ENCODE results near the gene SMURF1.
"Not testable (repeated sequence)": the region's sequence is repeated elsewhere in the genome, so short reads cannot be mapped to it uniquely, and the experiment has no call there.

Gene SMURF1

DNA sequence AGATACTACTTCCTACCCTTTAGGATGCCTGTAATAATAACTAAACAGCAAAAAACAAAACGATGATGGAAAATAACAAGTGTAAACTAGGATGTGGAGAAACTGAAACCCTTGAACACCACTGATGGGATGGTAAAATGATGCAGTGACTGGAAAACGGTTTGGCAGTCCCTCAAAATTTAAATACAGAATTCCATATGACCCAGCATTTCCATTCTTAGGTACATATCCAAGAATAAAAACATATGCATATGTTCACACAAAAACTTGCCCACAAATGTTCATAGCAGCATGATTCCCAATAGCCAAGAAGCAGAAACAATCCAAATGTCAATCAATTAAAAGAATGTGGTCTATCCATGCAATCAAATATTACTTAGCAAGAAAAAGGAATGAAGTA, 25.8 kb downstream of the SMURF1 start:
- DNase-seq: no peak

DNA sequence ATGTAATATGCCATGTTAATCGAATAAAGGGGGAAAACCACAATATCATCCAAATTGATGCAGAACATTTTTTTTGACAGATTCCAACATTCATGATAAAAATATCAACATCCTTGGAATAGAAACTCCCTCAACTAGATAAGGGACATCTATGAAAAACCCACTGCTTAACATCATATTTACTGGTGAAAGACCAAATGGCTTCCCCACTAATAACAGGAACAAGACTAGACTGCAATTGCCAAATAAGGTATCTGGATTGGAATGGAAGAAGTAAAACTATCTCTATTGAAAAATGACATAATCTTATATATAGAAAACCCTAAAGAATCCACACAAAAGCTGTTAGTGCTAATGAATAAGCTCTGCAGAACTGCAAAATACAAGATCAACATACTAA, 27.8 kb downstream of the SMURF1 start:
- no peak for DNase-seq

DNA sequence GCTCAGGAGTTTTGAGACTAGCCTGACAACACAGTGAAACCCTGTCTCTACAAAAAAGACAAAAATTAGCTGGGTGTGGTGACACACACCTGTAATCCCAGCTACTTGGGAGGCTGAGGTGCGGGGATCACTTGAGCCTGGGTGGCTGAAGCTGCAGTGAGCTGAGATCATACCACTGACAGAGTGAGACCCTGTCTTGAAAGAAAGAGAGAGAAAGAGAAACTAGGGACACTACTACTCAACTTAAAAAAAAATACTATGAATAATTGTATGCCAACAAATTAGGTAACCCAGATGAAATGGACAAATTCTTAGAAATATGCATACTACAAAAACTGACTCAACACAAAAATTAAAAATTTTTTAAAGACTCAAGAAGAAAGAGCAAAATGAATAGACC, 28.5 kb downstream of the SMURF1 start:
- DNase-seq: no peak

DNA sequence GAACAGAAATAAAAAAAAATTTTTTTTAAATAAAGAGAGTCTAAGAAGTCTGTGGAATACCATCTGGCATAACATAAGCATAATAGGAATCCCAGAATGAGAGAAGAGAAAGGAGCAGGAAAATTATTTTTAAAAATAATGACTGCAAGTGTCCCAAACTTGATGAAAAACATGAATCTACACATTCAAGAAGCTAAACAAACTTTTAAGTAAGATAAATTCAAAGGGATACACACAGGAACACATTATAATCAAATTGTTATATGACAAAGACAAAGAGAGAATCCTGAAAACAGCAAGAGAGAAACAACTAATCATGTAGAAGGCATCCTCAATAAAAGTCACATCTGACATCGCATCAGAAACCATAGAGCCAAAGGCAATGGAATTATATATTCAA, 30.9 kb downstream of the SMURF1 start:
- no peak for DNase-seq

DNA sequence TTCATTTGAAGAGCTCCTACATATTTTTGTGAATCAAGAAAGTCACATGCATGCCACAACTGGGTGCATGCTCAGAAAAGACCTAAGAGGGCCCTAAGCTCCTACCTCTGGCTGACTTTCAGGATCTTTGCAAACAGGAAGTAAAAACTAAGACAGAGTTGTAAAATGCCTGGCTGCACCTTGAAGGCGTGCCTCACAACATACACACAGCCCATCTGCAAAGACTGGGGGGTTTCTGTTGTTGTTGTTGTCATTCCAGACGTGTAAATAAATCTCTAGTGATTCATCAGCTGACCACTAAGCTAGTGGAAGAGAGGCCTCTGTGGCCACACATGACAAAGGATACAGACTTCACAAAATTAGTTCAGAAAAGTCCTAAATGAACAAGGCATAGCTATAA, 31.8 kb downstream of the SMURF1 start:
- DNase-seq: no peak

DNA sequence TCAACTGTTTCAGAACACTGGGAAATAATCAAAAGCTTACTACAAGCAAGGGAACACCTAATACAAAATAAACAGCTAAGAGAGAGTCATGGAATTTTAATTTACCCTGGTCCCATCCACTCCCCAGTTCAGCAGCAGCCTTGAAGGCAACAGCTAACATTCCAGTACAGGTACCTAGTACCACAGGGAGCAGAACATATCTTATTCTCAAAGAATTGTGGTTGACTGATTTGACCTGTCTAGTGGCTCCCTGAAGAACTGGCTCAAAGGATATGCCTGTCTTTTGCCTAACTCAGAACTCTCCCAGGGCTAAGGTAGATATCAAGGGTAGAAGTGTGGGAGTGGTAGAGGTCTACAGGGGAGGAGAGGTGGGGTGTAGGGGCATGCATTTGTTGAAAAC, 32.3 kb downstream of the SMURF1 start:
- DNase-seq: no peak

DNA sequence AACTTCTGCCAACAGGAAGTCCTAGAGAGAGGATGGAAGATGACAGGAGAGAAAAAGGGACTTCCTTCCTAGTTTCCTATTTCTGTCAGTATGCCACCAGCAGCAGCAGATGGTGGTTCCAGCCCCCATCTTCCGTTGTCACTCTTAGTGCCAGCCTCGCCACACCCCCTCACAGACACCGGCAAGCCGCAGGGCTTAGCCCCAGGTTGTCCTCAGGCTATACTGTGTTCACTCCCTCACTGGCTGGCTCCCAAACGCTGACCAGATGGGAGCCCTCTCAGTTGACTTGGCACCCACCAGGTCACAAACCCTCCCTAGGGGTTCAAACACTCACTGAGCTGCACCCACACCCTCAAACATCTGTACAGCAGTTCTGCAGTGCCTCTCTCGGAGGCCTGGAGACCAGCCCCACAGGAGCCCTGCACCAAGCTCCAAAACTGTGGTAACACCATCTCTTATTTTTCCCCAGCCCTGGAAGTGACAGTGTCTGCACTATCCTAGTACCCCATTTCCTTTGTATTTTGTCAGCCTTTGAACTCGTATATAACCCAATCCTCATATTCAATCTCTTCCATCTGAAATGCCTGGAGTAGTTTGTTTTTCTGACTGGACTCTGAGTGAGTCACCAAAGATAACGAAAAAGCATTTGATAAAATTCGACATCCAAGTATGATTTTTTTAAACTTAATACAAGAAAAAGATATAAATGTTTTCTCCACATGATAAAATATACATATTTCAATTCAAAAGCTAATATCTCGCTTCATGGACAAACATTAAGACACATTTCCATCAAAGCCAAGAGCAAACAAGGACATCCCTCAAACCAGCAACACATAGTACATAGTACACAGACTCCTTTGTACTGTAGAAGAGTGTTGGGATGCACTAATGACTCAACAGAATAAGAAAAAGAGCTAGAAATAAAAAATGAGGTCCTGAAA, 34.5 kb downstream of the SMURF1 start:
- no peak for DNase-seq

DNA sequence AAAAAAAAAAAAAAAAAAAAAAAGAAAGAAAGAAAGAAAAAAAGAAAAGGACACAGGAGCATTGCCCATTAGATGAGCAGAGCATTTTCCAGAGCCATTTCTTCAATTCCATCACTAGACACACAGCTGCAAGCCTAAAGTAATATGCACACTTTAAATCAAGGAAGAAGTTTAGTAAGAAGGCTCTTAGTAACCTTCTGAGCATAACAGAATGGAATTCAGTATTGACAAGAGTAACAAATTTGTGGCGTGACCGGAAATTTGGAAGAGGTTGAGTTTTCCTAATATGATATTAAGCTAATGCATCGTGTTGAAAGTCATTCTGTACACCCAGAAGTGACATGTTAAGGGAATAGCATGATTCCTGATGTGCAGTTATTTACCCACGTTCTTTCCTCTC, 35.3 kb downstream of the SMURF1 start:
- DNase-seq: no peak

DNA sequence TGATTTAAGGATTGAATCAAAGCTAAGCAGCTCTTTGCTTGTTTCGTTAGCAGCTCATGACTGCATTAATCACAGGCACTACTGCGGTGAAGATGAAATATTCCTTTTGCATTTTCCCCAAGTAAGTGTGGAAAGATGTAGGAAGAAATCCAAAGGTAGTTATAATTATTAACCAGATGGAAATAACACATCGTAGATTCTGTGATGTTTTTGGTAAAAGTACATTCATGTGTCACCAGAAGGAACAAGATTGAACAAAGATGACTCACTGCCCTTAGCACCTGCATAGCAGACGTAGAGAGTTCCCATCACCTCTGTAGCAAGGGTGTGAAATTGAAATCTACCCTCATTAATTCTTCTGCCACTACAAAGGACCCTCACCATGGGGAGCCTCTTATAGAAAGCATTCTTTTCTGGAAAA, 37.1 kb downstream of the SMURF1 start:
- no peak for DNase-seq

DNA sequence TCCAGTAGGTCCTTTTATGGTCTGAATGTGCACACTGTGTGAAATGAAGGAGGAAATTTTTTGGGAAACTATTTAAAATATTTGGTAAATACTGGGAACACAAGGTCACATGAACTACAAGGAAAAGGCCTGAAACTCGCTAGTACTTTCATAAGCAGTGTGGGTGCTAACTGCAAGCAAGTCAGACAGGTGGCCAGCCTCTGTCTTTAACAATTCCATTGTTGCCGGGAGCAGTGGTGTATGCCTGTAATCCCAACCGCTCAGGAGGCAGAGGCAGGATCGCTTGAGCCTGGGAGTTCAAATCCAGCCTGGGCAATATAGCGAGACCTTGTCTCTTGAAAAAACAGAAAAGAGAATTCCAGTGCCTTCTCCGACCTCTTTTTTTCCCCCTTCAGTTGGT, 37.5 kb downstream of the SMURF1 start:
- no peak for DNase-seq

DNA sequence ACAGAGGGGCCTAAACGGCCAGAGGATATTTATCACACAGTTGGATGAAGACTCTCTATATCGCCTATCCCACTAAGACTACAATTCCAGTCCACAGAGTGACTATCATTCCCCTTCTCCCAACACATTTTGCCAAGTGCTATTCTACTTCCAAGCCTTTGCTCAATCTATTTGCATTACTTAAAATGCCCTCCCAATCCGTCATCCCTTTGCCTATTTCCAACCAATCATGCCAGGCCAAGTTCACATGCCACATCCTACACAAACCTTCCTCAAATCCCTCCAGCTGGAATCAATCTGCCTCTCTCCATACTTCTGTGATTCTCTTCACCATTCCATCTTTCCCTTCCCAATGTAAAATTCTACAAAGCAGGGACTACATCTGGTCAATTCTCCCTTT, 38.2 kb downstream of the SMURF1 start:
- no peak for DNase-seq

DNA sequence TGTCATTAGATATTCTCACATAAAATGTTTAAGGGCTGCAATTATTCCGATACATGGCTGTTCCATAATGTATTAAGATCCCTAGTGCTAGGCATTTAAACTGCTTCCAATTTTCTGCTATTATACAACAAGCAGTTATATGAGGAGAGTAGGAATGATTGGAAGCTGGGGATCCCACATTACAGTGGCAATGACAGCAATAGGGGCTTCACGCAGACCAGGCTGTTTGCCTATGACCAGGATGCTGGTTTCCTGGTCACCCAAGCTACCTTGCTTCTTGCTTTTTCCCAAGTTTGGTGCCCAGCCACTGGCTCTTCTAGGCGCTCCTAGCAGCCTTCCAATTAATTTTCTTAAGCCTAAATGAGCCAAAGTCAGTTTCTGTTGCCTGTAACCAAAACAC, 39.3 kb downstream of the SMURF1 start:
- DNase-seq: no peak

DNA sequence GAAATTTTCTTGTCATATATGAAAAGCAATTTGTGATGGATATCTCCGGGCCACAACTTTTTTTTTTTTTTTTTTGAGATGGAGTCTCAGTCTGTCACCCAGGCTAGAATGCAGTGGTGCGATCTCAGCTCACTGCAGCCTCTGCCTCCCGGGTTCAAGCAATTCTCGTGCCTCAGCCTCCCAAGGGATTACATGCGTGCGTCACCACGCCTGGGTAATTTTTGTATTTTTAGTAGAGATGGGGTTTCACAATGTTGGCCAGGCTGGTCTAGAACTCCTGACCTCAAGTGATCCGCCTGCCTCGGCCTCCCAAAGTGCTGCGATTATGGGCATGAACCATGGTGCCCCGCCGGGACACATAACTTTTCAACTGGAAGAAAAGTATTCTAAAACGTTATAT, 40.1 kb downstream of the SMURF1 start:
- DNase-seq: not testable (repeated sequence)

DNA sequence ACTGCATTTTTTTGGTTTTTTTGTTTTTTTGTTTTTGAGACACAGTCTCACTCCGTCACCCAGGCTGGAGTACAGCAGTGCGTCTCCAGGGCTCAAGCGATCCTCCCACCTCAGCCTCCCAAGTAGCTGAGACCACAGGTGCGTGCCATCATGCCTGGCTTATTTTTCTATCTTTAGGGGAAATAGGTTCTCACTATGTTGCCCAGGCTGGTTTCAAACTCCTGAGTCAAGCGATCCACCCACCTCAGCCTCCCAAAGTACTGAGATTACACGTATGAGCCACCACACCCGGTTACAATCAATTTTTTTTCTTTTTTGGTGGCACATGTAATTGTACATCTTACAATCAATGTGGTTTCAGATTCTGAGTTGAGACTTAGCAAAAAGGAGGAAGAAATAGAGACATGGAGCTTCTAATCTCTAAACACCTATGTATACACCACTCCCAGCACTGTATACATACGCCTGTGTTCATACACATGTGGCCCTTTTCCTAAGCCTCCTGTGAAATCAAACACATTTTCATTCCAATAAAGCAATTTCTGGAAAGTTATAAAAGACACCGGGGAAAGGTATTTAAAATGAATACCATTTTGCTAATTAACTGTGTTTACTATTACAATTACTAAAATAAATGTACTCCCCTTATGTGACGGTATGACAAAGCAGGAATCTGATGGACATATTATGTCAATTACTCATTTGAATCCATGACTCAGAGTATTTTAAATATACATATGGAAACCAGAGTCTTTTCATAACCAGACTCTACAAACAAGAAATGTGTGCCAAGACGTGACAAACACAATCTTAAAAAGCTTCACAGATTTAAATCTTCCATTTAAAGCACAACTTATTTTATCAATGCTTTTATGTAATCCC, 40.9 kb downstream of the SMURF1 start:
- no peak for DNase-seq

DNA sequence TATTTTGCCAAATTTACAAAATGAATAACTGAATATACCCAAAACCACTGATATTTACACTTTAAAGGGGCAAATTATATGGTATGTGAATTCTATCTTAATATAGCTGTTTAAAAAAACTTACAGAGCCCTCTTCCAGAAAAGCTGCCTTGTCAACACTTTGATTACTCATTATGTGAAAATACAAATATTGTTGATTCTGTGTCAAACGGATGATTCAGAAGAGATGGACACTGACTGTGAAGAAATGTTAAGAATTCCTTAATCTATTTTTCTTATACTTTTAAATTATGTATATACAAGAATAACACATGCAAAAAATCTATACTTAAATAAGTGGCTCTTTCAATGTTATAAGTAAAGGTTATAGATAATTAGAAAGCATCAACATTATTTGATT, 41.5 kb downstream of the SMURF1 start:
- no peak for DNase-seq

DNA sequence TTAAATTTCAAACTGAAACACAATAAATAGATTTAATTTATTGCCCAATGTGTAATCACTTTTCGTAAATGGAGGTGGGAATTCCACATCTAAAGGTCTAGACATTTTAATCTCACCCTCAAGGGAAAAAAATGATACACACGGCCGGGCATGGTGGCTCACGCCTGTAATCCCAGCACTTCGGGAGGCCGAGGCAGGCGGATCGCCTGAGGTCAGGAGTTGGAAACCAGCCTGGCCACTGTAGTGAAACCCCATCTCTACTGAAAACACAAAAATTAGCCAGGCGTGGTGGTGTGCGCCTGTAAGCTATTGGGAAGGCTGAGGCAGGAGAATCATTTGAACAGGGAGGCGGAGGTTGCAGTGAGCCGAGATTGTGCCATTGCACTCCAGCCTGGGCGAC, 42.4 kb downstream of the SMURF1 start:
- not testable (repeated sequence) for DNase-seq

DNA sequence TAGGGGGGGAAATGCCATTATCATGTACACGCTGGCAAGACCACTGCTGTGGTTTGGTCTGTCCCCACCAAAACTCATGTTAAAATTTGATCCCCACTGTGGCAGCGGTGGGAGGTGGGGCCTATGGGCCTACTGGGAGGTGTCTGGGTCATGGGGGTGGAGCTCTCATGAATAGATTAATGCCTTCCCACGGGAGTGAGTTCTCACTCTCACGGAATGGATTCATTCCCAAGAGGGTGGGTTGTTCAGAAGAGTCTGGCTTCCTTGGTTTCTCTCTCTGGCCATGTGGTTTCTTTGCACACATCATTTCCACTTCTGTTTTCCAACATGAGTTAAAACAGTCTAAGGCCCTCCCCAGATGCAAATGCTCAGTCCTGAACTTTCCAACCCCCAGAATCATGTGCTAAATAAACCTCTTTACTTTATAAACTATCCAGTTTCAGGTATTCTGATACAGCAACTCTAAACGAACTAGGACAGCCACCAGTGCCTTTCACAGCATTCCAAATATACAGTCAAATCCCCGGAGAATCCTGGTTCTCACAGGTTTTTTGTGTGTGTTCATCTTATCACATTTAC, 44.3 kb downstream of the SMURF1 start:
- no peak for DNase-seq

DNA sequence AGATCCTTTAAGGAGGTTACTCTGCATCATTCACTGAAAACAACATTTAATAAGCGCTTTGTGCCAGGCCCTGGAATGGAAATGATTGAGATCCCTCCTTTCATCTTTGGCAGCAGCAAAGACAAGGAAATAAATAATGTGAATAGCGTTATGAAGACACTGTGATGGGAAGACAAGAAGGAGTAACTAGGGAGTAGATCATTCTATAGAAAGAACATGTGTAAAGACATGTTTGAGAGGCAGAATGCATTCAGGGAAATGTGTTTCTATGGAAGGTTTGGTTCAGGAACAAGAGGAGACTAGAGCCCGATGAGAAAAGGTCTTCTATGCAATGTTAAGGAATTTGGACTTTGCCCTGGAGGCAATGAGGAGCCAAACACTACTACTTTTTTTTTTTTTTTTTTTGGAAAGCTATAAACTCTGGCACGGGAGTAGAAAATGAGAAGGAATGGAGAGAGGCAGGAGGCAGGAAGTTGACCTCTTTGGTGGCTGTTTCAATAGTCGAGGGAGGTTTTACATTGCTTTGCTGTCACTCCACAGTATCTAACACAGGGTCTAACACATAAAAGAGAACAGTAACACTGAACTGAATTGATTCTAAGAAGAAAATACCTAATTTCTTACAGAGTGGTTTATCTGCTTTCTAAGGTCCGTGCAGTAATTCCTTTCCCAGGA, 44.9 kb downstream of the SMURF1 start:
- DNase-seq: no peak

DNA sequence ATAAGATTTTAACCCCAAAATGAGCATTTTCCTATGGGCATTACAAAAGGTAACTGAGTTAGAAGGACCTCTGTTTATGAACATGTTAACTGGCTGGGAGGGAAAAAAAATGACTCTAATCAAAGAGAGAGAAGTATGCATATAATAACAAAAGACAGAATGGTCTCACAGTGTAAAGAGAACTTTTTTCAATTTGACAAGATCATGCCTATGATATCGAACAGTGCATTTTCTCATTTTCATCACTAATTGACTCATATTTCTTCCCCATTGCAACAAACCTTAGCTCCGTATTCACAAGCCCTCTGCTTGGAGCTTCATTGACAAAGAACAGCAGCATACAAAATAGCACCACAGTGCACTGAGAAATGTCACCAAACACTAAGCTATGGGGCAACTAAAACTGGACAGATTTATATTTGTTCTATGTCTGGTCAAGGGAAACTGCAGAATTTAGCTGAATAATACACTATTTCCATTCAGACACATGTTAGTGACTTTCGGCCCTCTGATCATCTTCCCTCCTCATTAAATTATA, 45.6 kb downstream of the SMURF1 start:
- DNase-seq: no peak

DNA sequence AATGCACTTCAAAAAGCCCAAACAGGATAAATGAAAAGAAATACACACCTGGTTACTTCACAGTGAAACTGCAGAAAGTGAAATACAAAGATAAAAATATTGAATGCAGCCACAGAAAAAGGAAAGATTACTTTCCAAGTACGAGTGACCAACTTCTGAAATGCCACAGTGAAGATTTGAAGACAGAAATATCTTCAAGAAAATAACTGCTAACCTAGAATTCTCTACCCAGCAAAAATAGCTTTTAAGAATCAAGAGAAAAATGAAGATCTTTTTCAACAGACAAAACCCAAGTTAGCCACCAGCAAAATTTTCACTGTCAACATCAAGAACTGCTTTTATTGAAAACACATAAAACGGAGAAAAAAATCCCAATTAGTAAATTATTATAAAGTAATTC, 46.2 kb downstream of the SMURF1 start:
- no peak for DNase-seq

DNA sequence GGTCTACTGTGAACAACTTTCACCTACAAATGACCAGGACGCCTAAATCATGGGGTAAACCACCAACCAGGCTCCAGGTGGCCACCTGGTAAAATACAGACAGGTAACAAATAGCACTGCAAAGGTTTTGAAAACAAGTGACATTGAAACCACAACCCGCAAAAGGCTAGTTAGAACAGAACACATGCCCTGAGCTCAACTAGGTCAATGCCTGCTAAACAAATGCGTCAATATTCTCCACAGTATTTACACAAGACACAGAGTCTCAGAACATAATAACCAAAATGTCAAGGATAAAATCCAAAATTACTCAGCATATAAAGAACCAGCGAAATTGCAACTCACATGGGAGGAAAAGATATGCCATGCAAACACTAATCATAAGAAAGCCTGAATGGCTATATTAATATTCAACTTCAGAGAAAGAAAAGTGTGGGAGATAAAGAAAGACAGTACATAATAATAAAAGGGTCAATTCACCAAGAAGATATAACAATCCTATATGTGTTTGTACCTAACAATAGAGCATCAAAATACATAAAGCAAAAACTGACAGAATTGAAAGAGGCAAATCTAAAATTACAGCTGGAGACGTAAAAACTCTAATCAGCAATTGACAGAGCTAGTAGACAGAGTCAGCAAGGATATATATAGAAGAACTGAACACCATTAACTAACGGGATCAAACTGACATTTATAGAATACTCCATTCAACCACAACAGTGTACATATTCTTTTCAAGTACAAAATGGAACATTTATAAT, 47.6 kb downstream of the SMURF1 start:
- DNase-seq: no peak

DNA sequence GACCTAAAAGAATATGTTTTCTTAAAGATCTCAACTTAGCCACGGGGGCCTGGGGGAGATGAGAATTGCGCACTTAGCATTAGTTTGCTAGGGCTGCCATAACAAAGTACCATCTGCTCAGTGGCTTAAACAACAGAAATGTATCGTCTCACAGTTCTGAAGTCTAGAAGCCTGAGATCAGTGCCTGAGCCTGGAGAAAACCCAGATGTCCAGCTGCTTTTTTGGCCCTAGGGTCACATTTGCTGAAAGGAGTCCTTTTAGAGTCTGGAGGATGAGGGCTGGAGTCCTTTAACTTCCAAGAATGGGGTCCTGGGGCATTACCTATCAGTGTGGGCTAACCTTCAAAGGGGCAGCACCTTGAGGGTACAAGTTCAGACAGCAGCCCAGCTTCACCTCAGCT, 48.2 kb downstream of the SMURF1 start:
- no peak for DNase-seq
